ENCODE data around the gene XPNPEP2.
A peak's percentile ranks its signal among the peaks of the same experiment; 100 is the strongest.
"Not testable (repeated sequence)": the region's sequence is repeated elsewhere in the genome, so short reads cannot be mapped to it uniquely, and the experiment has no call there.

Gene XPNPEP2

GRCh38 chrX:129720741-129721140, 18.0 kb upstream of the XPNPEP2 start:
- DNase-seq = no peak

- DNase-seq = no peak
These were observed 17.4 kb upstream of the XPNPEP2 start for GRCh38 chrX:129721414-129721813.

GRCh38 chrX:129721870-129722269, 16.9 kb upstream of the XPNPEP2 start:
- no peak for DNase-seq

GRCh38 chrX:129723511-129723910, 15.3 kb upstream of the XPNPEP2 start:
- DNase-seq = no peak

- no peak for DNase-seq
These were observed 14.0 kb upstream of the XPNPEP2 start for GRCh38 chrX:129724754-129725153.

- peak; percentile 47 for DNase-seq
These were observed 12.3 kb upstream of the XPNPEP2 start for GRCh38 chrX:129726307-129727111.

GRCh38 chrX:129728061-129728460, 10.7 kb upstream of the XPNPEP2 start:
- no peak for DNase-seq

- no peak for DNase-seq
These were observed 7.6 kb upstream of the XPNPEP2 start for GRCh38 chrX:129731228-129731627.

- no peak for DNase-seq
These were observed 5.9 kb upstream of the XPNPEP2 start for GRCh38 chrX:129732857-129733256.

GRCh38 chrX:129733335-129733734, 5.4 kb upstream of the XPNPEP2 start:
- DNase-seq = no peak

GRCh38 chrX:129736491-129736890, 2.3 kb upstream of the XPNPEP2 start:
- DNase-seq = no peak

- no peak for DNase-seq
These were observed 863 bp upstream of the XPNPEP2 start for GRCh38 chrX:129737916-129738315.

- DNase-seq = no peak
These were observed 799 bp downstream of the XPNPEP2 start for GRCh38 chrX:129739578-129739977.

- DNase-seq = no peak
These were observed 3.3 kb downstream of the XPNPEP2 start for GRCh38 chrX:129741880-129742758.

GRCh38 chrX:129742759-129743152, 4.0 kb downstream of the XPNPEP2 start:
- not testable (repeated sequence) for DNase-seq

- no peak for DNase-seq
These were observed 5.0 kb downstream of the XPNPEP2 start for GRCh38 chrX:129743821-129744220.

- DNase-seq = no peak
These were observed 6.1 kb downstream of the XPNPEP2 start for GRCh38 chrX:129744861-129745321.

- DNase-seq = no peak
These were observed 8.0 kb downstream of the XPNPEP2 start for GRCh38 chrX:129746557-129747470.

GRCh38 chrX:129747533-129747932, 8.8 kb downstream of the XPNPEP2 start:
- no peak for DNase-seq

- no peak for DNase-seq
These were observed 9.5 kb downstream of the XPNPEP2 start for GRCh38 chrX:129748305-129748704.

- DNase-seq = no peak
These were observed 10.3 kb downstream of the XPNPEP2 start for GRCh38 chrX:129749069-129749468.

- DNase-seq = no peak
These were observed 12.2 kb downstream of the XPNPEP2 start for GRCh38 chrX:129750971-129751370.

All from NCI-H2227 treated with DMSO at 0.1 percent for 48 hours (cell line).